Kidney epithelial cell (primary cell): ENCODE results near the gene SLC7A7. TPM values are rescaled to one million over a fixed set of nuclear protein-coding genes. Genes with fewer than 3 reads are reported as not detected.

Experiments
- DNase-seq: peaks from one replicate; pipeline ENCODE4 v3.0.0-alpha.2; 2010; ENCODE audit warnings: low read depth
- H3K27me3 ChIP-seq: 2 replicates; pipeline ENCODE4 v1.6.0; 2011; ENCODE audit warnings: low read length; ENCODE audit not compliant: control insufficient read depth, insufficient read depth
- H3K36me3 ChIP-seq: 2 replicates; pipeline ENCODE4 v1.5.1; 2011; ENCODE audit warnings: low read length; ENCODE audit not compliant: control insufficient read depth, insufficient read depth
- H3K4me3 ChIP-seq: 2 replicates; pipeline ENCODE4 v1.5.1; 2011; ENCODE audit warnings: low read depth, mild to moderate bottlenecking, control low read depth, low read length
- total RNA-seq: library from RNA; depleted of rRNA; stranded (reverse); fragments of >200 nt; gene quantifications from 2 replicates; pipeline ENCODE4 v1.2.3, GENCODE V29; 2015
- TF ChIP-seq, protein P1 (sequence below): IDR thresholded peaks from 2 replicates; pipeline ENCODE4 v1.5.1; 2011; ENCODE audit warnings: mild to moderate bottlenecking, moderate library complexity, low read length, control low read depth, inconsistent platforms; ENCODE audit not compliant: insufficient read depth, poor library complexity, severe bottlenecking

SLC7A7 gene
- total RNA-seq, 1 donor from 2014 or later: 6.8 TPM

GRCh38 chr14:22844221-22845102, 29.2 kb upstream of the SLC7A7 start:
- TF ChIP-seq, protein P1, sequence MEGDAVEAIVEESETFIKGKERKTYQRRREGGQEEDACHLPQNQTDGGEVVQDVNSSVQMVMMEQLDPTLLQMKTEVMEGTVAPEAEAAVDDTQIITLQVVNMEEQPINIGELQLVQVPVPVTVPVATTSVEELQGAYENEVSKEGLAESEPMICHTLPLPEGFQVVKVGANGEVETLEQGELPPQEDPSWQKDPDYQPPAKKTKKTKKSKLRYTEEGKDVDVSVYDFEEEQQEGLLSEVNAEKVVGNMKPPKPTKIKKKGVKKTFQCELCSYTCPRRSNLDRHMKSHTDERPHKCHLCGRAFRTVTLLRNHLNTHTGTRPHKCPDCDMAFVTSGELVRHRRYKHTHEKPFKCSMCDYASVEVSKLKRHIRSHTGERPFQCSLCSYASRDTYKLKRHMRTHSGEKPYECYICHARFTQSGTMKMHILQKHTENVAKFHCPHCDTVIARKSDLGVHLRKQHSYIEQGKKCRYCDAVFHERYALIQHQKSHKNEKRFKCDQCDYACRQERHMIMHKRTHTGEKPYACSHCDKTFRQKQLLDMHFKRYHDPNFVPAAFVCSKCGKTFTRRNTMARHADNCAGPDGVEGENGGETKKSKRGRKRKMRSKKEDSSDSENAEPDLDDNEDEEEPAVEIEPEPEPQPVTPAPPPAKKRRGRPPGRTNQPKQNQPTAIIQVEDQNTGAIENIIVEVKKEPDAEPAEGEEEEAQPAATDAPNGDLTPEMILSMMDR: no peak
- peaks cover 4% of the 10 kb centered on the region for H3K36me3 ChIP-seq

GRCh38 chr14:22843123-22843925, 28.1 kb upstream of the SLC7A7 start:
- no peak overlapping the region for H3K4me3 ChIP-seq
- TF ChIP-seq, protein P1: no peak
- H3K36me3 ChIP-seq: peaks cover 4% of the 10 kb centered on the region
- DNase-seq: no peak
- no peaks in the 10 kb centered on the region for H3K27me3 ChIP-seq

More at GRCh38 chr14:22844221-22845102, 29.2 kb upstream of the SLC7A7 start:
- DNase-seq: no peak
- no peaks in the 10 kb centered on the region for H3K27me3 ChIP-seq
- H3K4me3 ChIP-seq: no peak overlapping the region

DNA sequence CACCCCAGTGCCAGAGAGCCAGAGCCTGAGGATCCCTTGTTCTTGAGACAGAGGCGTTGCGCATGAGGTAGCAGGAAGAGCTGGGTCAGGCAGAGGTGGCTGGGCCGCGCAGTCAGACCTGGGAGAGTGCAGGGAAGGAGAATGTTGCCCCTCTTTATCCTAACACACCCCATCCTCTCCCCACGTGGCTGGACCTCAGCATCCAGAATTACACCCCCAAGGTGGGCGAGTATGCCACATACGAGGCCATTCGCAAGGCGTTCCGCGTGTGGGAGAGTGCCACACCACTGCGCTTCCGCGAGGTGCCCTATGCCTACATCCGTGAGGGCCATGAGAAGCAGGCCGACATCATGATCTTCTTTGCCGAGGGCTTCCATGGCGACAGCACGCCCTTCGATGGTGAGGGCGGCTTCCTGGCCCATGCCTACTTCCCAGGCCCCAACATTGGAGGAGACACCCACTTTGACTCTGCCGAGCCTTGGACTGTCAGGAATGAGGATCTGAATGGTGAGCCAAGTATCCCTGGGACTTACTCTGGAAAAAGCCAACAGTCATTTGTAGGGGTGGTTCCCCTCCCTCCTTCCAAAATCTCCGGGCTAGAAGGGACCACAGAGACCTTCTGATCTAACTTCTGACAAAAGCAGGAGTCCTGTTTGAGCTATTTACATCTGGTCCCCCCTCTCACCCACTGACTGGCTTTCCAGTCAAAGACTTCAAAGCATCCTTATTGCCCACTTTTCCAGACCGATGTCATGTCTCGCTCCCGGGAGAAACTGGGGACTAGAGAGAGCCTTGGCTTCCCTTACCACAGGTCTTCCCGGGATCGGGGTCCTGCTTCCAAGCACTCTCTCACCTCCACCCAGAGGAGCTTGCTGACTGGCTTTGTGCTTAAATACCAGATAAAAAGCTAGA, 27.2 kb upstream of the SLC7A7 start:
- H3K27me3 ChIP-seq: no peaks in the 10 kb centered on the region
- no peak overlapping the region for H3K4me3 ChIP-seq
- TF ChIP-seq, protein P1: no peak
- no peak for DNase-seq
- H3K36me3 ChIP-seq: peaks cover 4% of the 10 kb centered on the region

DNA sequence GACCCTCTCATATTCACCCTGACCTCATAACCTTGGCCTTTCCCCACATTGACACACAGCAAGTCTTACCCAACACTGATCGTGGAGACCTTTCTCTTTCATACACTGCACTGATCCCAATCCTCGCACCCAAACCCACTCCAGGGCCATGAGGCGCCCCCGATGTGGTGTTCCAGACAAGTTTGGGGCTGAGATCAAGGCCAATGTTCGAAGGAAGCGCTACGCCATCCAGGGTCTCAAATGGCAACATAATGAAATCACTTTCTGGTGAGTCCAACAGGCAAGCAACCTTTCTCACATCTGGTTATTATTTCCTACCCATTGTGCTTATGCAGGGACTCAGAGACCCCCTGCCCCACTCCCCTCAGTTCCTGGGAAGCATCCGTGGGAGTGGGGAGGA, 26.5 kb upstream of the SLC7A7 start:
- peaks cover under 1% of the 10 kb centered on the region for H3K36me3 ChIP-seq

GRCh38 chr14:22841311-22841710, 26.1 kb upstream of the SLC7A7 start:
- TF ChIP-seq, protein P1: no peak
- DNase-seq: no peak
- H3K27me3 ChIP-seq: no peaks in the 10 kb centered on the region
- no peak overlapping the region for H3K4me3 ChIP-seq
- no peaks in the 10 kb centered on the region for H3K36me3 ChIP-seq

More for the DNA sequence above, 26.5 kb upstream of the SLC7A7 start:
- TF ChIP-seq, protein P1: no peak
- DNase-seq: no peak
- H3K4me3 ChIP-seq: no peak overlapping the region
- no peaks in the 10 kb centered on the region for H3K27me3 ChIP-seq
